Neuronal stem cell (in vitro differentiated cells): ENCODE measurements around the gene MUC4.
A peak's percentile ranks its signal among the peaks of the same experiment; 100 is the strongest.

Experiments
- DNase-seq: peaks from one replicate; pipeline ENCODE4 v3.0.0-alpha.2; 2013; ENCODE audit warnings: low spot score
- H2AFZ ChIP-seq: one replicate; pipeline ENCODE4 v1.6.1; 2013; ENCODE audit warnings: mild to moderate bottlenecking, low read length, inconsistent platforms
- H2AK5ac ChIP-seq: 2 replicates; pipeline ENCODE4 v1.6.1; 2013; ENCODE audit warnings: low read depth, mild to moderate bottlenecking, inconsistent platforms, low read length, moderate library complexity, mixed read lengths
- H2BK120ac ChIP-seq: 2 replicates; pipeline ENCODE4 v1.6.1; 2013; ENCODE audit warnings: low read depth, mild to moderate bottlenecking, inconsistent platforms, low read length, moderate library complexity, mixed read lengths
- H2BK12ac ChIP-seq: one replicate; pipeline ENCODE4 v1.6.1; 2013; ENCODE audit warnings: low read length, inconsistent platforms
- H2BK15ac ChIP-seq: 2 replicates; pipeline ENCODE4 v1.6.1; 2013; ENCODE audit warnings: mild to moderate bottlenecking, low read length, inconsistent platforms, mixed read lengths
- H2BK5ac ChIP-seq: one replicate; pipeline ENCODE4 v1.6.1; 2013; ENCODE audit warnings: inconsistent platforms, mild to moderate bottlenecking, low read length, moderate library complexity
- H3K14ac ChIP-seq: one replicate; pipeline ENCODE4 v1.6.1; 2013; ENCODE audit warnings: low read length, inconsistent platforms
- H3K18ac ChIP-seq: 2 replicates; pipeline ENCODE4 v1.6.1; 2013; ENCODE audit warnings: low read length, inconsistent platforms
- H3K23ac ChIP-seq: 2 replicates; pipeline ENCODE4 v1.6.1; 2013; ENCODE audit warnings: low read depth, mild to moderate bottlenecking, mixed read lengths, low read length, inconsistent platforms; ENCODE audit not compliant: poor library complexity
- H3K27ac ChIP-seq: replicated peaks from 3 replicates; pipeline ENCODE4 v1.5.1; 2013; ENCODE audit warnings: low read length, inconsistent platforms
- H3K27me3 ChIP-seq, 3 experiments: 2 replicates each; pipeline ENCODE4 v1.6.1; 2013; ENCODE audit warnings: low read length in 3 of 3, mild to moderate bottlenecking in 2 of 3, inconsistent platforms in 1 of 3, low read depth in 1 of 3, mixed read lengths in 1 of 3, moderate library complexity in 1 of 3; ENCODE audit not compliant: control insufficient read depth in 3 of 3, insufficient read depth in 3 of 3
- H3K36me3 ChIP-seq, 2 donors: replicated peaks in 1 of 2; 2 replicates each; pipeline ENCODE4 v1.6.1; 2013; ENCODE audit warnings: low read length in 2 of 2; ENCODE audit not compliant: control insufficient read depth in 2 of 2, insufficient read depth in 2 of 2
- H3K4ac ChIP-seq: 2 replicates; pipeline ENCODE4 v1.6.1; 2013; ENCODE audit warnings: inconsistent platforms, mild to moderate bottlenecking, low read length, moderate library complexity
- H3K4me1 ChIP-seq, 2 donors: 1 replicate in 1 of 2; 2 replicates in 1 of 2; pipeline ENCODE4 v1.6.1; 2013; ENCODE audit warnings: low read length in 2 of 2, low read depth in 1 of 2; ENCODE audit not compliant: control insufficient read depth in 2 of 2, insufficient read depth in 1 of 2
- H3K4me2 ChIP-seq: one replicate; pipeline ENCODE4 v1.6.1; 2013; ENCODE audit warnings: mild to moderate bottlenecking, low read length, inconsistent platforms; ENCODE audit not compliant: insufficient read depth, poor library complexity, severe bottlenecking
- H3K4me3 ChIP-seq, 2 donors: 2 replicates each; pipeline ENCODE4 v1.5.1; 2013; ENCODE audit warnings: low read length in 2 of 2, mild to moderate bottlenecking in 2 of 2, inconsistent platforms in 1 of 2, moderate library complexity in 1 of 2
- H3K79me1 ChIP-seq: one replicate; pipeline ENCODE4 v1.6.1; 2013; ENCODE audit warnings: low read depth, mild to moderate bottlenecking, inconsistent platforms, low read length, moderate library complexity
- H3K9ac ChIP-seq: one replicate; pipeline ENCODE4 v1.6.1; 2013; ENCODE audit warnings: mild to moderate bottlenecking, low read depth, low read length, inconsistent platforms; ENCODE audit not compliant: poor library complexity
- H3K9me3 ChIP-seq, 2 donors: replicated peaks in 1 of 2; 2 replicates each; pipeline versions ENCODE3 to v1.6.1; 2013; ENCODE audit warnings: low read length in 2 of 2, mild to moderate bottlenecking in 2 of 2, inconsistent platforms in 1 of 2, low read depth in 1 of 2, mixed read lengths in 1 of 2, moderate library complexity in 1 of 2; ENCODE audit not compliant: control insufficient read depth in 2 of 2, insufficient read depth in 1 of 2
- H4K8ac ChIP-seq: one replicate; pipeline ENCODE4 v1.6.1; 2013; ENCODE audit warnings: low read depth, mild to moderate bottlenecking, inconsistent platforms, low read length, moderate library complexity
- H4K91ac ChIP-seq: one replicate; pipeline ENCODE4 v1.6.1; 2013; ENCODE audit warnings: low read length, low read depth, mild to moderate bottlenecking, inconsistent platforms; ENCODE audit not compliant: poor library complexity
- WGBS, 2 donors: extraction: QIAGEN DNeasy Blood & Tissue Kit; methylation state at CpG; one replicate each; pipeline ENCODE4 v1.1.7; 2013; ENCODE audit warnings: missing lambda C conversion rate in 2 of 2, mixed read lengths in 1 of 2; ENCODE audit not compliant: insufficient read length in 2 of 2, insufficient replicate concordance in 1 of 2; ENCODE audit errors: extremely low coverage in 2 of 2; 5-methylcytosine and 5-hydroxymethylcytosine counted together

Gene MUC4

DNA sequence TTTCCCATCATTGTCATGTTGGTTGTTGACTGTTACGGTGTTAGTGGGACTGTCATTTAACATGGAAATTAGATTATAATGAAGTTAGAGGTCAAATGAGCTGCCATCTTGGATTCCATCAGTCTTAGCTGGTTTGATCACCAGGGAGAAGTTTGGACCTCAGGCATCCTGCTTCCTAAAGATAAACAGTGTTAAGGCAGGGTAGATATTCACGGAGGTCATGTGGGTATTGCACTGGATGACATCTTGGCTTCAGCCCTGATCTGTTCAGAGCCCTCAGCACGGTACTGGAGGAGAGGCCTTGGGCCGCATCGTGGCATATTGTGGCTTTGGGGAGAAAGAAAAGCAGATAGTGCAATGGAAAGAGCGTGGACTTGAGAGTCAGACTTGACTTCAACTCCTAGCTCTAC lies 102.0 kb downstream of the MUC4 start:
- no peaks in the 10 kb centered on the region for H3K4me1 ChIP-seq
- no peak overlapping the region for H2BK120ac ChIP-seq

GRCh38 chr3:195708626-195709481 lies 102.9 kb downstream of the MUC4 start:
- H3K9ac ChIP-seq: no peak overlapping the region
- DNase-seq: no peak
- H4K91ac ChIP-seq: no peak overlapping the region
- H3K14ac ChIP-seq: no peak overlapping the region
- H3K27me3 ChIP-seq: no peaks in the 10 kb centered on the region
- no peak overlapping the region for H2BK5ac ChIP-seq
- no peak overlapping the region for H3K23ac ChIP-seq
- H2AK5ac ChIP-seq: no peak overlapping the region
- H3K36me3 ChIP-seq: no peaks in the 10 kb centered on the region
- H3K4me2 ChIP-seq: no peak overlapping the region
- no peak overlapping the region for H3K4ac ChIP-seq
- H2AFZ ChIP-seq: no peak overlapping the region
- no peak overlapping the region for H2BK15ac ChIP-seq
- no peak overlapping the region for H3K27ac ChIP-seq
- no peak overlapping the region for H4K8ac ChIP-seq
- H2BK120ac ChIP-seq: no peak overlapping the region
- no peaks in the 10 kb centered on the region for H3K4me1 ChIP-seq
- WGBS, 2 donors: no CpG with 5 or more reads among the region's 6 CpGs
- H2BK12ac ChIP-seq: no peak overlapping the region
- H3K79me1 ChIP-seq: no peaks in the 10 kb centered on the region
- H3K9me3 ChIP-seq: no peaks in the 10 kb centered on the region
- no peak overlapping the region for H3K4me3 ChIP-seq
- no peak overlapping the region for H3K18ac ChIP-seq

More for the DNA sequence above, 102.0 kb downstream of the MUC4 start:
- no CpG with 5 or more reads among the region's 6 CpGs for WGBS, 2 donors
- H4K91ac ChIP-seq: no peak overlapping the region
- H3K14ac ChIP-seq: no peak overlapping the region
- no peak for DNase-seq
- no peaks in the 10 kb centered on the region for H3K36me3 ChIP-seq
- H2BK5ac ChIP-seq: no peak overlapping the region
- H3K4me2 ChIP-seq: no peak overlapping the region
- H3K4me3 ChIP-seq: peak overlapping the region in 1 of 2 donors; percentile 1
- no peak overlapping the region for H2AK5ac ChIP-seq
- H2AFZ ChIP-seq: no peak overlapping the region
- no peak overlapping the region for H3K18ac ChIP-seq
- H2BK15ac ChIP-seq: no peak overlapping the region
- no peaks in the 10 kb centered on the region for H3K79me1 ChIP-seq
- no peaks in the 10 kb centered on the region for H3K27me3 ChIP-seq
- H3K4ac ChIP-seq: no peak overlapping the region
- no peak overlapping the region for H4K8ac ChIP-seq
- H3K9ac ChIP-seq: no peak overlapping the region
- peaks cover 0 to 4% of the 10 kb centered on the region in 2 donors for H3K9me3 ChIP-seq
- no peak overlapping the region for H3K23ac ChIP-seq
- no peak overlapping the region for H2BK12ac ChIP-seq
- no peak overlapping the region for H3K27ac ChIP-seq

GRCh38 chr3:195708061-195708460 lies 103.7 kb downstream of the MUC4 start:
- H3K4me2 ChIP-seq: no peak overlapping the region

GRCh38 chr3:195705081-195705991 lies 106.4 kb downstream of the MUC4 start:
- H3K27me3 ChIP-seq: no peaks in the 10 kb centered on the region
- no peaks in the 10 kb centered on the region for H3K9me3 ChIP-seq
- no peak overlapping the region for H3K4ac ChIP-seq
- H2BK5ac ChIP-seq: no peak overlapping the region
- no peak overlapping the region for H2BK120ac ChIP-seq
- H3K4me1 ChIP-seq: no peaks in the 10 kb centered on the region
- no peak overlapping the region for H3K14ac ChIP-seq
- no peak overlapping the region for H3K4me2 ChIP-seq
- no peak overlapping the region for H2BK15ac ChIP-seq
- no peak overlapping the region for H3K9ac ChIP-seq
- DNase-seq: no peak
- no CpG with 5 or more reads among the region's 9 CpGs for WGBS, 2 donors
- H3K18ac ChIP-seq: no peak overlapping the region
- H3K4me3 ChIP-seq: no peak overlapping the region
- H4K8ac ChIP-seq: no peak overlapping the region
- H2BK12ac ChIP-seq: no peak overlapping the region
- H3K36me3 ChIP-seq: no peaks in the 10 kb centered on the region
- H3K27ac ChIP-seq: no peak overlapping the region
- no peak overlapping the region for H2AK5ac ChIP-seq
- H3K23ac ChIP-seq: peak overlapping the region; percentile 32
- peaks cover 3% of the 10 kb centered on the region for H3K79me1 ChIP-seq
- no peak overlapping the region for H2AFZ ChIP-seq
- H4K91ac ChIP-seq: no peak overlapping the region

More at GRCh38 chr3:195708061-195708460, 103.7 kb downstream of the MUC4 start:
- Histone ChIP-seq H3K4ac (no peak overlapping the region), H3K36me3 (no peaks in the 10 kb centered on the region), H2BK5ac (no peak overlapping the region), H3K23ac (no peak overlapping the region), H3K4me3 (peak overlapping the region in 1 of 2 donors; percentile 22), H2BK15ac (no peak overlapping the region), H3K79me1 (no peaks in the 10 kb centered on the region), H4K91ac (no peak overlapping the region), H3K27me3 (no peaks in the 10 kb centered on the region), H2AFZ (no peak overlapping the region), H2BK12ac (no peak overlapping the region), H4K8ac (no peak overlapping the region), H3K27ac (no peak overlapping the region), H3K18ac (no peak overlapping the region), H3K9ac (no peak overlapping the region), H3K4me1 (no peaks in the 10 kb centered on the region), H3K14ac (no peak overlapping the region), H2AK5ac (no peak overlapping the region), H3K9me3 (no peaks in the 10 kb centered on the region), H2BK120ac (no peak overlapping the region)
- DNase-seq: no peak
- no CpG with 5 or more reads among the region's 6 CpGs for WGBS, 2 donors
